Cardiac muscle cell (in vitro differentiated cells and primary cell): ENCODE measurements around the gene NRIP3. TPM values are rescaled to one million over a fixed set of nuclear protein-coding genes. Genes with fewer than 3 reads are reported as not detected.

Experiments
- DNase-seq, 2 donors: peaks; one replicate each; pipeline versions ENCODE4 v3.0.0 to v3.0.0-alpha.2; 2010 to 2017; ENCODE audit warnings: low read depth in 1 of 2, low spot score in 1 of 2
- H3K27ac ChIP-seq: fragments of 200-600 bp; sonication (generic); 2 replicates; pipeline ENCODE4 v1.5.1; 2016
- H3K27me3 ChIP-seq: fragments of 200-600 bp; sonication (generic); 2 replicates; pipeline ENCODE4 v1.6.0; 2016; ENCODE audit warnings: control low read depth
- H3K36me3 ChIP-seq: fragments of 200-600 bp; sonication (generic); 2 replicates; pipeline ENCODE4 v1.5.1; 2016; ENCODE audit warnings: control low read depth
- H3K4me1 ChIP-seq: fragments of 200-600 bp; sonication (generic); 2 replicates; pipeline ENCODE4 v1.8.1; 2017; ENCODE audit warnings: low read depth, mild to moderate bottlenecking, mixed run types
- H3K4me3 ChIP-seq: fragments of 200-600 bp; sonication (generic); 2 replicates; pipeline ENCODE4 v1.5.1; 2016; ENCODE audit warnings: mild to moderate bottlenecking
- H3K9me3 ChIP-seq: fragments of 200-600 bp; sonication (generic); 2 replicates; pipeline ENCODE4 v1.5.1; 2017; ENCODE audit warnings: low read depth, mild to moderate bottlenecking, control low read depth
- polyA plus RNA-seq: library from polyadenylated mRNA; unstranded; fragments of >200 nt; fragmentation: Nextera tagmentation; extraction: Ambion mirVana; gene quantifications from 2 replicates; pipeline ENCODE4 v1.2.1, GENCODE V29; 2016
- total RNA-seq: library from RNA; depleted of rRNA; stranded (reverse); fragments of >200 nt; gene quantifications from 2 replicates; pipeline ENCODE4 v1.2.3, GENCODE V29; 2016
- TF ChIP-seq, protein P1 (sequence below): IDR thresholded peaks from 2 replicates; pipeline ENCODE4 v1.5.1; 2012; ENCODE audit warnings: low read depth, mild to moderate bottlenecking, low read length

The NRIP3 gene
- total and polyA plus RNA-seq, 2 experiments from 2014 or later: 0.04 to 2.5 TPM

DNA sequence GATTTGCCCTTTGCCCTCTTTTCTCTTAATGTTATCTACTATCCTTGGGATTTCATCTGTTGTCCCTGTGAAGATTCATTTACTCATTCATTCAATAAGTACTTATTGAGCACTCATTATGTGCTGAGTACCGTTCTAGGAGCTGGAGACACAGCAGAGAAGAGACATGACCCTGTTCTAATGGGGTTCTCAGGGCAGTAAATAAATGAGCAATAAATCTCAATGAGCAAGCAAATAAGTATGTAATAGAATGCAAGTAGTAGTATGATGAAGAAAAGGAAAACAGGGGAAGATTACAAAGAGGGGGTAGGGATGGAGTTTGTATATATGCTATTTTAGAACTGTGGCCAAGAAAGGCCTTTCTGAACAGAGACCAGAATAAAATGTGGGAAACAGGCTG, 34.2 kb upstream of the NRIP3 start:
- Histone ChIP-seq H3K9me3 (no peaks in the 10 kb centered on the region), H3K4me3 (no peak overlapping the region), H3K27me3 (no peaks in the 10 kb centered on the region), H3K4me1 (no peaks in the 10 kb centered on the region), H3K27ac (no peak overlapping the region), H3K36me3 (no peaks in the 10 kb centered on the region)
- no peak for DNase-seq
- TF ChIP-seq, protein P1, sequence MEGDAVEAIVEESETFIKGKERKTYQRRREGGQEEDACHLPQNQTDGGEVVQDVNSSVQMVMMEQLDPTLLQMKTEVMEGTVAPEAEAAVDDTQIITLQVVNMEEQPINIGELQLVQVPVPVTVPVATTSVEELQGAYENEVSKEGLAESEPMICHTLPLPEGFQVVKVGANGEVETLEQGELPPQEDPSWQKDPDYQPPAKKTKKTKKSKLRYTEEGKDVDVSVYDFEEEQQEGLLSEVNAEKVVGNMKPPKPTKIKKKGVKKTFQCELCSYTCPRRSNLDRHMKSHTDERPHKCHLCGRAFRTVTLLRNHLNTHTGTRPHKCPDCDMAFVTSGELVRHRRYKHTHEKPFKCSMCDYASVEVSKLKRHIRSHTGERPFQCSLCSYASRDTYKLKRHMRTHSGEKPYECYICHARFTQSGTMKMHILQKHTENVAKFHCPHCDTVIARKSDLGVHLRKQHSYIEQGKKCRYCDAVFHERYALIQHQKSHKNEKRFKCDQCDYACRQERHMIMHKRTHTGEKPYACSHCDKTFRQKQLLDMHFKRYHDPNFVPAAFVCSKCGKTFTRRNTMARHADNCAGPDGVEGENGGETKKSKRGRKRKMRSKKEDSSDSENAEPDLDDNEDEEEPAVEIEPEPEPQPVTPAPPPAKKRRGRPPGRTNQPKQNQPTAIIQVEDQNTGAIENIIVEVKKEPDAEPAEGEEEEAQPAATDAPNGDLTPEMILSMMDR: no peak

DNA sequence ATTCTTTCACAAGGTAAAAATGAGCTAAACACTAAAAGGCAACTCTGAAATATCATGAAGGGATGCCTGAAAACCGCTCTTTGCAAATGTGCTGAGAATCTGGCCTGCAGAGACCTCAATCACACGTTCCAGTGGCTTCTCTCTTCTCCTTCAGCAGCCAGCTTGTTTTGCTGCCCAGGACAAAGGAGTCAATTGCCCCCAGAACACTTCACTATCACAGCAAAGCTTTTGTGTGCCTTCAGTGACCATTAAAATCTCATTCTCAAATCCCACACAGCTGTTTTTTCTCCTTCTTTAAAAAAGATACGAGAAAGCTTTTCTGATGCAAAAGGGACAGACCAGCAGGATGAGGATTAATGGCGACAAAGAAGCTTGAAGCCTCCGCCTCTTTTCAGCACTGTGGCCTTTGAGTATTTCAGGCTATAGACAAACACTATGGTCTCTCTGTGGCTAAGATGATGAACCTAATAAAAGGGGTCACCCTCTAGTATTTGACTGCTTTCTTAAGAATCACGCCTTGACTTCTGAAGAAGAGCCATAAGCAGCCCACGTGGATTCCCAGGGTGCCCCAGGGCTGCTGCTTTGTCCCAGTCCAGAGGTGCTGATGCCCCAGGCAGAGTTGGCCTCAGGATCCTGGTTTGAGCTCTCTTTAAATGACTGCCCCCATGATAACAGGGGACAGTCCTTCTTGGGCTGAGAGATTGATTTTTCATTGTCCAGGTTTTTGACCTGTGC, 33.4 kb upstream of the NRIP3 start:
- TF ChIP-seq, protein P1: no peak
- H3K9me3 ChIP-seq: no peaks in the 10 kb centered on the region
- H3K36me3 ChIP-seq: no peaks in the 10 kb centered on the region
- DNase-seq: no peak
- no peak overlapping the region for H3K4me3 ChIP-seq
- H3K27me3 ChIP-seq: no peaks in the 10 kb centered on the region
- no peaks in the 10 kb centered on the region for H3K4me1 ChIP-seq
- H3K27ac ChIP-seq: no peak overlapping the region

DNA sequence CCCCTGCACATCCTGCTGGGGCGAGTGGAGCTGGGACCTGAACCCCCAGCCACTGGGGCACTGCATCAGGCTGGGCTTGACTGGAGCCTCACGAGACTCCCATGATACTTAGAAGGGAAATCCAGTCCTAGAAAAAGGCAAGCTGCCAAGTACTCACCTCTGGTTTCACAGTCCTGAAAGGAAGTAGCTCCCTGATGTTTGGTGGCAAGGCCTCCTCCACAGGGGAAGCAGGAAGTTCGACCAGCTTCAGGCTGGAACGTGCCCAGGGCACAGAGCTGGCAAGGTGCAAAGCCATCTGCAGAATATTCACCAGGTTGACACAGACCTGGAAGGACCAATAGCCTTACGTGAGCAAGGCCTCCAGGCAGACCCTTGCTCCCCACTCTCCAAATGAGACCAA, 26.8 kb upstream of the NRIP3 start:
- Histone ChIP-seq H3K36me3 (no peaks in the 10 kb centered on the region), H3K4me1 (no peaks in the 10 kb centered on the region), H3K27me3 (no peaks in the 10 kb centered on the region), H3K9me3 (no peaks in the 10 kb centered on the region), H3K4me3 (no peak overlapping the region), H3K27ac (no peak overlapping the region)
- DNase-seq: no peak
- TF ChIP-seq, protein P1: no peak

DNA sequence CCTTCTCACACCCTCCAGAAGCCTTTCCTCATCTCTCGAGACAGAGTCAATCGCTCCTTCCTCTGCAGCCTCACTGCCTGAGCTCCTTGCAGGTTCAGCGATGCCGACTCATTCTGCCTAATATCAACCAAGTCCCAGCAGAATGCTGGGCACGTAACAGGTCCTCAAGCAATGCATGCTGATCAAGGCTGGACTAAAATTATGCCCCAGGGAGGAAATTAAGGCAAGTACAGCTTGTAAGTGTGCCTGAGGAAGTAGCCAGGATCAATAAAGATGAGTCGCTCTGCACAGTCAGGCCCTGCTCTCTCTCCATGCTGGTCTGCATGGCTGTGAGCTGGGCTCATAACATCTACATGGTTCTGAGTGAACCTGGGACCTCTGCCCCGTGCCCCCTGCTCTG, 25.6 kb upstream of the NRIP3 start:
- H3K36me3 ChIP-seq: no peaks in the 10 kb centered on the region
- no peak overlapping the region for H3K4me3 ChIP-seq
- TF ChIP-seq, protein P1: no peak
- H3K4me1 ChIP-seq: no peaks in the 10 kb centered on the region
- DNase-seq: no peak
- H3K27me3 ChIP-seq: no peaks in the 10 kb centered on the region
- H3K9me3 ChIP-seq: no peaks in the 10 kb centered on the region
- no peak overlapping the region for H3K27ac ChIP-seq

DNA sequence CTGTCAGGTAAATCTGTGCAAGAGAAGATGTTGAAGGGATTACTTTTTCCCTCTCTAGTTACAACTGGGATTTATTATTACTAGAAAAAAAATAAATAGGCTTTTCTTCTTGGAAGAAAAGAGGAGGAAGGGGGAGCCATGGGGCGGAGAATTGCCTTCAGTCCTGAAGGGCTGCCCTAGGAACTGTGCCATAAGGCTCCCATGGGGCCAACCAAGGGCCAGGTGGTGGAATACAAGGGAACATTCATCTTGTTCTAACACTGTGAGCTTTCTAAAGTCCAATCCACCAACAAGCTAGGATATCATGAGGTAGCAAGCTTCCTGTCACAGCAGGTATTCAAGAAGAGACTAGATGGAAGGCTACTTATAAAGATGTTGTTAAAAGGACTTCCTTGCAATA, 24.8 kb upstream of the NRIP3 start:
- Histone ChIP-seq H3K27ac (no peak overlapping the region), H3K4me3 (no peak overlapping the region), H3K4me1 (no peaks in the 10 kb centered on the region), H3K27me3 (no peaks in the 10 kb centered on the region), H3K36me3 (no peaks in the 10 kb centered on the region), H3K9me3 (no peaks in the 10 kb centered on the region)
- TF ChIP-seq, protein P1: no peak
- no peak for DNase-seq
